IPS-NIHi7 (cell line): ENCODE measurements around the gene GRK5.
"Not testable (repeated sequence)": the region's sequence is repeated elsewhere in the genome, so short reads cannot be mapped to it uniquely, and the experiment has no call there.

Source experiments
- DNase-seq: peaks from one replicate; pipeline ENCODE4 v3.0.0; 2012; ENCODE audit warnings: mixed read lengths; ENCODE audit errors: extremely low spot score

Gene GRK5

DNA sequence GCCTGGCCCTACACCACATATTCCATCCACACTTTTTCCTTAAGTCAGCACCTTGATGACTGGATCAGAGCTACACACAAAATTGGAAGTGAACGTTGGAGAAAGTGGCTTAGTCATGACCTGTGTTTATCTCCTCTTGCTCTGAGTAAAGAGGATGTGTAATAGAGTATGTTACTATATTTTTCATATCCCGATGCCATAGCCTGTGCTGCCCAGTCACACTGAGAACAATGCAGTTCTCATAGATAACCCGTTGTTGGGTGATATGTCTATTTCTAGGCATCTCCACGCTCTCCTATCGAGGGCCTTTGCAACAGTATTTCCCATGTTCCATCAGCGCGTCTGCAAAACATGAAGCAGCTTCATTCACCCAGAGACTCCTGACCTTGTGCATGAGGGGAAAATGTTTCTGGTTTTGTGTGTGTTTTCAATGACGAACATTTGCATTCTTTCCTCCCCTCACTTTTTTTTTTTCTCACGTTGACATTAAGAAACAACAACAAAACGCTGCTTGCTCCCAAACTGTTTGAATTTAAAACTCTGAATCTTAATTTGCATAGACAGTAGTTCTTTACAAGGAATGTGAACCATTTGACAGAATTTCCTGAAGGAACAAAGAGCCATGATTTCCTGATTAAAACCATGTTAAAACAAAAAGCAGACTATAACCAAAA, 43.4 kb downstream of the GRK5 start:
- DNase-seq = no peak

- no peak for DNase-seq
Measured at GRCh38 chr10:119251315-119251708, 43.9 kb downstream of the GRK5 start.

GRCh38 chr10:119252051-119252465, 44.7 kb downstream of the GRK5 start:
- DNase-seq = no peak

GRCh38 chr10:119252470-119253151, 45.2 kb downstream of the GRK5 start:
- DNase-seq = no peak

DNA sequence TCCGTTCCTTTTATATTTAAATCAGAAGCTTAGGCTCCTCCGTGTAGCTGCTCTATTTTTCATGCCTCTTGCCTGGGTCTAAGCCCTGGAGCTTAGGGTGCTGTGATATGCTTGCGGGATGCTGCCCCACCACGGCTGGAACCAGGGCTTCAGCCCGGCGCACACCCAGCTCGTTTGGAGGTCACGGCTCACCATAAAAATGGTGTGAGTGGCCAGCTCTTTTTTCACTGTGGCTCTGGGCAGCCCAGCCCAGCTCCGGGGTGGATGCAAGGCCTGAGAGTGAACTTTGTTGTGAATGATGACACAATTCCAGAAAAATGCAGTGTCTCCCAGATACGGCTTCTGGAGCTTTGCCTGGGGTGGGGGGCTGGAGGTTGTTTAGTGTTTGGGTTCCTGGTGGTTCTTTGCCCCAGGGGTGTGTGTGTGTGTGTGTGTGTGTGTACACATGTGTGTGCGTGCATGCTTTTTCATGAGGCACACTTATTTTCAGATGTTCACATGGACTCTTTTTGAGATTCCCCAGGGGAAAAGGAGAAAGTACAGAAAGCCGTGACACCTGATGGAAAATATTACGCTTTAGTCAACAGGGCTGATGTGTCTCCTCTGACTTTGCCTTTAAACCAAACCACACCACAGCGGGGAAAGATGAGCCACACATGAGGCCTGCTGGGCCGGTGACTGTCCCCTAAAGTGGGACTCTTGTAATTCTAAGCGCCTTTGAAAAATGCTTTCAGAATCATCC, 46.2 kb downstream of the GRK5 start:
- no peak for DNase-seq

- no peak for DNase-seq
Measured at GRCh38 chr10:119254335-119254734, 47.0 kb downstream of the GRK5 start.

- no peak for DNase-seq
Measured at GRCh38 chr10:119256030-119256429, 48.7 kb downstream of the GRK5 start.

- DNase-seq = no peak
Measured at GRCh38 chr10:119256897-119257296, 49.5 kb downstream of the GRK5 start.

DNA sequence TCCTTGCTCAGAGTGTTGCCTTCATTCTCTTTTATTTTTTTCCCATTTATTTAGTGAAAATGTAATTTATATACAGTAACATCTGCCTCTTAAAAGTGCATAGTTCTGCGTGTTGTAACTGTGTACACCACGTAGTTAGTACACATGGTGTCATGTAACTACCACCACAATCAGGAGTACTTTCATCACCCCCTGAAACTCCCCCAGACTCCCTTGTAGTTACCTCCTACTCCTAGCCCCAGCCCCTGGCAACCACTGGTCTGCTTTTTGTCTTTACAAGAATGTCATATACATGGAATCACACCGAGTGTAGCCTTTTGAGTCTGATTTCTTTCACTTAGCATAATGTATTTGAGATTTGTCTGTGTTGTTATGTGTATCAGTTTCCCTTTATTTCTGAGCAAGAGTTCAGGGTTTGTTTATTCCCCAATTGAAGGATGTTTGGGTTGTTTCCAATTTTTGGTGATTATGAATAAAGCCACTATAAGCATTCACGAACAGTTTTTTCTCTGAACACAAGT, 50.6 kb downstream of the GRK5 start:
- no peak for DNase-seq

DNA sequence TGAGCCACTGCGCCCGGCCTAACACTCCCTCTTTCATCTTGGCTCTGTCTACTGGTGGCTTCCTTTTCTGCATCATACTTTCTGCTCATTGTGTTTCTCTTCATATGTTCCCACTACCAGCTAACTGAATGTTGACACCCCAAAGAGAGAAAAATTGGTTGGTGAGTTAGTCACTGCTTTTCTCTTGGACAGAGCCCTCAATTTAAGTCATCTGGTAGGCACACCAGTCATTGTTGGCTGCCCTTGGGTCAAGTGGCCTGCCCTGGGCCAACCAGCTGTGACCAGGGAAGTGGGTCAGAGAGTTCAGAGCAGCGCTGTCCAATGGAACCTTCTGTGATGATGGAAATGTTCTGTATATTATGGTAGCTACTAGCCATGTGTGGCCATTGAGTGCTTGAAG, 52.0 kb downstream of the GRK5 start:
- no peak for DNase-seq

DNA sequence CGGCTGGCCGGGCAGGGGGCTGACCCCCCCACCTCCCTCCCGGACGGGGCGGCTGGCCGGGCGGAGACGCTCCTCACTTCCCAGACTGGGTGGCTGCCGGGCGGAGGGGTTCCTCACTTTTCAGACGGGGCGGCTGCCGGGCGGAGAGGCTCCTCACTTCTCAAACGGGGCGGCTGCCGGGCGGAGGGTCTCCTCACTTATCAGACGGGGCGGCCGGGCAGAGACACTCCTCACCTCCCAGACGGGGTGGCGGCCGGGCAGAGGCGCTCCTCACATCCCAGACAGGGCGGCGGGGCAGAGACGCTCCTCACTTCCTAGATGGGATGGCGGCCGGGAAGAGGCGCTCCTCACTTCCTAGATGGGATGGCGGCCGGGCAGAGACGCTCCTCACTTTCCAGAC, 53.6 kb downstream of the GRK5 start:
- not testable (repeated sequence) for DNase-seq

DNA sequence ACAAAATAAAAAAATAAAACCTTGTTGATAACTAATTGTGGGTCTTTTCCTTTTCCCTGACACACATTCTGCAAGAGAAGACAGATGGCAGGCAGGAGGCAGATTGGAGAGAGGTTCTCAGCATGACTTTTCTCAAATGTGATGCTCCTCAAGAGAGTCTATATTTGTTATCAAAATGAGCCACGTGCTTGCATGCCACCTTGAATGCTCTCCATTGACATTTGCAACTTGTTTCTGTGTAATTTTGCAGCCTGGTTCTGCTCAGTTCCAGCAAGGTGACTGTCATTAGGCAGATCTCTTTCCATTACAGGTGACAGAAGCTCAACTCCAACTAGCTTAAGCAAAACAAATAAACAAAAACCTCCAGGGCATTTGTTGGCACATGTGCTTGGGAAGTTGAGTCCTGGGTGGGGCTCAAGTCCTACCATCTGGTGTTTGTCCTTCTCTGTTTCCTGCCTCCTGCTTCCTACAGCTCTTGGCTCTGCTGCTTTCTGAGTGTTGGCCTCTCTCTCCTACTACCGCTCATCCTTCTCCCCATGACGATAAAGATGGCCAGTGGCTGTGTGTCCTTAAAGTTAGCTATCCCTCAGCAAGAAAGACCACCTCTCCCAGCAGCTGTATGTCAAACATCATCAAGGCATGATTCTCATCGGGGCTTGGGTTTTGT, 56.7 kb downstream of the GRK5 start:
- no peak for DNase-seq

DNA sequence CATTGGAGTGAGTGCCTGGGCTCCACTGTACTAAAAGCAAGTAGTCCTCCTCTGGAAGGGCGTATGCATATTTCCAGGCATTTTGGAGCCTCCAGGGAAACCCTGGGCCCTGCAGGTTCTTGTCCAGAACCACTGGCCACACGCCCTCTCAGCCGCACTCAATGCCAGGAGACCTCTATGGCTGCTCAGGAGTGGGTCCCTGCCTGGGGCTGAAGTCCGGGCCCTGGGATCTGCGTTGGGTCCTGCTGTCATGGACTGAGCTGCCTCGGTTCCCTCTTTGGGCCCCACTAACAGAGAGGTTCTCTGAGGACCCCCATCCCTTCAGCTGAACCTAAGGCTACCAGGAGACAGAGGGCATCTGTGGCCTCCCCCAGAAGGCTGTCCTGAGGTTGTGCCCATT, 58.3 kb downstream of the GRK5 start:
- no peak for DNase-seq

GRCh38 chr10:119267384-119267783, 60.0 kb downstream of the GRK5 start:
- no peak for DNase-seq

- no peak for DNase-seq
Measured at GRCh38 chr10:119268428-119268827, 61.1 kb downstream of the GRK5 start.

DNA sequence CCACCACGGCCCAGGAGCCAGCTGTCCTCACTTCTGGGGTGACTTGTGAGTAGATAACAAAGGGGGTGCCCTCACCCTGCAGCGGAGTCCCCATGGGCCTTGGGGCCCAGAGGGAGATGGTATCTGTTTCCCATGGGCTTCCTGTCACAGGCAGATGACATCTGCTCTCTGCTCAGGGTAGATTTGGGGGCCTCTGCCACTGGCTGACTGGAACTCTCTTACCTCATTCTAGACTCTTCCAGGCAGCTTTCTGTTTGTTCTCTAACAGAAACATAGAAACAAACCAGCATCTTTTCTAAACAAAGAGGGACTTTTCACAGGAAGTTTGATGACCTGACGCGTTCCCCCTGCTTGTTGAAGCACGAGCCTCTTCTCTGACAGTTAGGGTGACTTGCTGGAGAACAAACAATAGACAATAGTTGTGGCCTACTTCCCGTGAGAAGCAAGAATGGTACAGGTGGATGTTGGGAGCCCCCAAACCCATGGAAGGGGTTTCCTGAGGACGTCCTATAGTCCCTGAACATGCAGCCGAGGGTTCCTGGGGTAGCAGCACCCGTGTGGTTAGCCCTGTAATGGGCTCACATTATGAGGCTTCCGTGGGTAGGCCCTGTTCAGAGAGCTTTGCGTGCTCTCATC, 61.6 kb downstream of the GRK5 start:
- DNase-seq = no peak

DNA sequence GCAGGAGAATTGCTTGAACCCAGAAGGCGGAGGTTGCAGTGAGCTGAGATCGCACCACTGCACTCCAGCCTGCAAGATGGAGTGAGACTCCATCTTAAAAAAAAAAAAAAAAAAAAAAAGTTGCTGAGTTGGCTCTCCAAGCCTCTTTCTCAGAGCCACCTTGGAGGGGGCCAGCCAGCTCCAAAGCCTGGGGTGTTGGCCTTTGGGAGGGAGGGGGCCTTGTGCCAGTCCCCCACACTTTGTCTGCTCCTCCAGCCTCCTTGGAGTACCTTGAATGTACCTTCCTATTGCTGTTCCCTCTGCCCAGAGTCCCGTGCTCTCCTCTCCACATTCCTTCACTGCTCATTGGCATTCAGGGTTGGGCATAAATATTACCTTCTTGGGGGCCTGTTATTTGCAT, 62.4 kb downstream of the GRK5 start:
- no peak for DNase-seq

GRCh38 chr10:119270762-119271366, 63.5 kb downstream of the GRK5 start:
- no peak for DNase-seq

DNA sequence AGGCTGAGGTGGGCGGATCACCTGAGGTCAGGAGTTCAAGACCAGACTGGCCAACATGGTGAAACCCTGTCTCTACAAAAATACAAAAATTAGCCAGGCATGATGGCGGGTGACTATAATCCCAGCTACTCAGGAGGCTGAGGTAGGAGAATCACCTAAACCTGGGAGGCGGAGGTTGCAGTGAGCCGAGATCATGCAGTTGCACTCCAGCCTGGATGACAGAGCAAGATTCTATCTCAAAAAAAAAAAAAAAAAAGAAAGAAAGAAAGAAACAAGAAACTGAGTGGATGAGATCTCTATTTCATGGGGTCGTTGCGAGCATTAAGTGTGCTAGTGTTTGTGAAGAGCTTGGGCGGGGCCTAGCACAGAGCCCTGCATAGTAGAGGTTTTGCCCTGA, 65.0 kb downstream of the GRK5 start:
- not testable (repeated sequence) for DNase-seq

GRCh38 chr10:119272736-119273135, 65.4 kb downstream of the GRK5 start:
- DNase-seq = no peak

- DNase-seq = no peak
Measured at GRCh38 chr10:119273413-119273812, 66.0 kb downstream of the GRK5 start.
